HFF-Myc (cell line): ENCODE data around the gene PFKP.

Experiments
- DNase-seq: peaks from one replicate; pipeline ENCODE4 v3.0.0-alpha.2; 2011; ENCODE audit warnings: low read depth; ENCODE audit errors: extremely low read depth
- H3K4me3 ChIP-seq: replicated peaks from 2 replicates; pipeline ENCODE4 v1.5.1; 2011; ENCODE audit warnings: low read depth, mild to moderate bottlenecking, control low read depth, low read length
- CTCF ChIP-seq: IDR thresholded peaks from 2 replicates; pipeline ENCODE4 v1.5.1; 2012; ENCODE audit warnings: mild to moderate bottlenecking, low read depth, low read length, control low read depth; ENCODE audit errors: missing control alignments

The PFKP gene

GRCh38 chr10:3046210-3046779 is 21.1 kb upstream of the PFKP start:
- H3K4me3 ChIP-seq, result no peak overlapping the region
- no peak for TF ChIP-seq CTCF
- DNase-seq, result no peak

GRCh38 chr10:3046981-3047547 is 20.3 kb upstream of the PFKP start:
- no peak for DNase-seq
- no peak for TF ChIP-seq CTCF
- no peak overlapping the region for H3K4me3 ChIP-seq

- DNase-seq, result no peak
- no peak for TF ChIP-seq CTCF
- no peak overlapping the region for H3K4me3 ChIP-seq
Observed at GRCh38 chr10:3047596-3047995, 19.8 kb upstream of the PFKP start.

- no peak for DNase-seq
- H3K4me3 ChIP-seq, result no peak overlapping the region
- no peak for TF ChIP-seq CTCF
Observed at GRCh38 chr10:3048119-3049019, 19.0 kb upstream of the PFKP start.

- no peak overlapping the region for H3K4me3 ChIP-seq
- TF ChIP-seq CTCF, result no peak
- DNase-seq, result no peak
Observed at GRCh38 chr10:3051692-3052091, 15.7 kb upstream of the PFKP start.

- no peak overlapping the region for H3K4me3 ChIP-seq
- no peak for DNase-seq
- no peak for TF ChIP-seq CTCF
Observed at GRCh38 chr10:3053155-3053554, 14.2 kb upstream of the PFKP start.
